ENCODE measurements around the gene MCRS1.

Gene MCRS1

GRCh38 chr12:49543914-49544815, 23.8 kb downstream of the MCRS1 start:
- no peak for DNase-seq (ENCODE audit: low read depth)
- no peak overlapping the region for H3K4me3 ChIP-seq (replicated peaks; ENCODE audit: low read depth, low read length)
- TF ChIP-seq, protein P1, sequence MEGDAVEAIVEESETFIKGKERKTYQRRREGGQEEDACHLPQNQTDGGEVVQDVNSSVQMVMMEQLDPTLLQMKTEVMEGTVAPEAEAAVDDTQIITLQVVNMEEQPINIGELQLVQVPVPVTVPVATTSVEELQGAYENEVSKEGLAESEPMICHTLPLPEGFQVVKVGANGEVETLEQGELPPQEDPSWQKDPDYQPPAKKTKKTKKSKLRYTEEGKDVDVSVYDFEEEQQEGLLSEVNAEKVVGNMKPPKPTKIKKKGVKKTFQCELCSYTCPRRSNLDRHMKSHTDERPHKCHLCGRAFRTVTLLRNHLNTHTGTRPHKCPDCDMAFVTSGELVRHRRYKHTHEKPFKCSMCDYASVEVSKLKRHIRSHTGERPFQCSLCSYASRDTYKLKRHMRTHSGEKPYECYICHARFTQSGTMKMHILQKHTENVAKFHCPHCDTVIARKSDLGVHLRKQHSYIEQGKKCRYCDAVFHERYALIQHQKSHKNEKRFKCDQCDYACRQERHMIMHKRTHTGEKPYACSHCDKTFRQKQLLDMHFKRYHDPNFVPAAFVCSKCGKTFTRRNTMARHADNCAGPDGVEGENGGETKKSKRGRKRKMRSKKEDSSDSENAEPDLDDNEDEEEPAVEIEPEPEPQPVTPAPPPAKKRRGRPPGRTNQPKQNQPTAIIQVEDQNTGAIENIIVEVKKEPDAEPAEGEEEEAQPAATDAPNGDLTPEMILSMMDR (IDR thresholded peaks at IDR 0.05; ENCODE audit: low read length, missing control alignments) = no peak

- TF ChIP-seq, protein P1 (IDR thresholded peaks at IDR 0.05; ENCODE audit: low read length, missing control alignments) = no peak
- DNase-seq (ENCODE audit: low read depth) = no peak
Measured at GRCh38 chr12:49543221-49543913, 24.6 kb downstream of the MCRS1 start.

GRCh38 chr12:49542592-49543160, 25.3 kb downstream of the MCRS1 start:
- TF ChIP-seq, protein P1 (IDR thresholded peaks at IDR 0.05; ENCODE audit: low read length, missing control alignments) = no peak
- DNase-seq (ENCODE audit: low read depth) = no peak
- no peak overlapping the region for H3K4me3 ChIP-seq (replicated peaks; ENCODE audit: low read depth, low read length)

More at GRCh38 chr12:49543221-49543913, 24.6 kb downstream of the MCRS1 start:
- H3K4me3 ChIP-seq (replicated peaks; ENCODE audit: low read depth, low read length) = no peak overlapping the region

DNA sequence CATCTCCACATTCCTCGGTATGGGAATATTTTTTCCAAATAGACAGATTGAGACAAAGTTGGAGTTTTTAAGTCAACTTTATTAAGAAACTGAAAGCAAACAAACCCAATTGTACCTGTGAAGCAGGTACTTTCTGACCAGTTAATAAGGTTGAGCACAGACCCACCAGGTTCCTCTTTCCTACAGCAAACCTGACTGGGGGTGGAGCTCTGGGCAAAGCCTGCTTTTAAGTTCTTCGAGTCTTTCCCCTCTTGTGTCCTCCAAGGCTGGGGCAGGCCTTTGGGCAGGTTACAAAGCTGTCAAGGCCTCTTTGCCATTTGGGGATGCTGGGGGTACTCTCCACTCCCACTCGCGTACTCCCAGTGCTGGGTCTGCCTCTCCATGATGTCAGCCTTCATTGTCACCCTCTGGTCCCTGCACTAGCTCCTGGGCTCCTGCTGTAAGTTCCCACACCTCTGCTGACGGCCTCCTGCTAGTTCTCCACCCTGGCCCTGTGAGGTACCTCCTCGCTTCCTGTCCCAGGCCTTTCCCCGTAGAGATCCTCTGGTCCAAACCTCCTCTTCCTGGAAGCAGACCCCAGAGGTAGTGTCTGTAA, 25.9 kb downstream of the MCRS1 start:
- no peak overlapping the region for H3K4me3 ChIP-seq (replicated peaks; ENCODE audit: low read depth, low read length)
- TF ChIP-seq, protein P1 (IDR thresholded peaks at IDR 0.05; ENCODE audit: low read length, missing control alignments) = no peak
- DNase-seq (ENCODE audit: low read depth) = no peak

DNA sequence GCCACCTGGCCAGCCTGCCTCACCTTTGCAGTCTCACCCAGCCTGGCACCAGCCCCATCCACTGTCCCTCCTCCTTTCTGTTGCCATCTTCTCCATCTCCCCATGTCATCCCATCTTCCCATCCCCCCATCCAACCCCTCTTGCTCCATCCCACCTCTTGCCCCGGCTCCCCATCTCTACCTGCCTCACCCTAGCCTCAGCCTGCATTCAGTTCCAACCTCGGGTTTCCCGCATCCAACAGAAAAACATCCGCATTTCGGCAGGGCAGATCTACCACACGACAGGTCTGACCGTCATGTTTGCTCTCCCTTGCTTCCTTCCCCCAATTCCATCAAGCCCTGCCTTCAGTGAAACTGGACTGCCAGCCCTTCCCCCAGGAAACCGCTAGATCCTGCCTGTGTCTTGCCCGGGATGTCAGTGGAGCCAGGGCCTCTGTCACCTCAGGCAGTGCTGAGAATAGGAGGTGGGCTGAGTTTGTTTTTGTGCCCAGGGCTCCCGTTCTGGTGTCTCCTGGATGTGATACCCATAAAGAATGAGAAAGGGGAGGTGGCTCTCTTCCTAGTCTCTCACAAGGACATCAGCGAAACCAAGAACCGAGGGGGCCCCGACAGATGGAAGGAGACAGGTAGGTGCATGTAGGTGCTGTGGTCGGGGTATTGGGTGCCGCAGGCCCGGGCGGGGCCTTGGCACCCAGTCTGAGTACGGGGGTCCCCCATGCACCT, 26.6 kb downstream of the MCRS1 start:
- no peak for DNase-seq (ENCODE audit: low read depth)
- H3K4me3 ChIP-seq (replicated peaks; ENCODE audit: low read depth, low read length) = no peak overlapping the region

More for the DNA sequence above, 26.6 kb downstream of the MCRS1 start:
- TF ChIP-seq, protein P1 (IDR thresholded peaks at IDR 0.05; ENCODE audit: low read length, missing control alignments) = no peak
